HG02588 (cell line): ENCODE measurements around the gene RBM7.
A peak's percentile ranks its signal among the peaks of the same experiment; 100 is the strongest.

Experiments used
- ATAC-seq: cut with Tn5 transposase; IDR thresholded peaks from one replicate; pipeline ENCODE4 v1.9.1; 2021; ENCODE audit warnings: mild to moderate bottlenecking, moderate library complexity; ENCODE audit not compliant: unreplicated experiment

The RBM7 gene

DNA sequence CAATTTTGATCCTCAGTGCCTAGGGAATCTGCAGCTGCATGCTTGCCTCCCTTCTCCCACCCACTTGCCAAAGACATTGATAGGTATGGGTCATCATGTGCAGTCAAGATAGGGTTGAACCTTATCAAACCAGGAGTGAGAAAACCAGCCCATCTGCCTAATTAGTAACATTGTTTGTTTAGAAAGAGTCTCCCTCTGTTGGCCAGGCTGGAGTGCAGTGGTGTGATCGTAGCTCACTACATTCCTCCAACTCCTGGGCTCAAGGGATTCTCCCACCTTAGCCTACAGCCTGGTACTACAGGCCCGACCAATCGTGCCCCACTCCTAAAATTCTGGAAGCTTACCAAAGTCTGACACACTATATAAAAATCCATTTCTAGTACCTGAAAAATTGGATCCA lies 4.7 kb upstream of the RBM7 start:
- ATAC-seq = no peak

DNA sequence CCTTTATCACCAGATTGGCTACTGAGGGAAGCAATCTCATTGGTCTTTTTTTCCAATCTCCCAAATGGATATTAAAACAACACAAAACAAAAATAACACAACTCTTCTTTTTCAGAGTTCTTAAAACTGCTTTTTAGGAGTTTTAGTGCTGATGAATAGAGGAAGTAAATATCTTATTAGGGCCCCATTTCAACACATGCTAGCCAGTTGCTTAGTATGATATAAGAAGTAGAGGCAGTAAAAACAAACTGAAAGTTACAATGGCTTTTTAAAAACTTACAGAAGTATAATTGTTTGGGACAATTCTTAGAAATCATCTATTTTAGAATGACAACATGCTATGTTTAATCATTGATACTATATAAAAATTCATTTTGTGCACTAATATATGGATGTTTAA lies 3.5 kb upstream of the RBM7 start:
- ATAC-seq = no peak

DNA sequence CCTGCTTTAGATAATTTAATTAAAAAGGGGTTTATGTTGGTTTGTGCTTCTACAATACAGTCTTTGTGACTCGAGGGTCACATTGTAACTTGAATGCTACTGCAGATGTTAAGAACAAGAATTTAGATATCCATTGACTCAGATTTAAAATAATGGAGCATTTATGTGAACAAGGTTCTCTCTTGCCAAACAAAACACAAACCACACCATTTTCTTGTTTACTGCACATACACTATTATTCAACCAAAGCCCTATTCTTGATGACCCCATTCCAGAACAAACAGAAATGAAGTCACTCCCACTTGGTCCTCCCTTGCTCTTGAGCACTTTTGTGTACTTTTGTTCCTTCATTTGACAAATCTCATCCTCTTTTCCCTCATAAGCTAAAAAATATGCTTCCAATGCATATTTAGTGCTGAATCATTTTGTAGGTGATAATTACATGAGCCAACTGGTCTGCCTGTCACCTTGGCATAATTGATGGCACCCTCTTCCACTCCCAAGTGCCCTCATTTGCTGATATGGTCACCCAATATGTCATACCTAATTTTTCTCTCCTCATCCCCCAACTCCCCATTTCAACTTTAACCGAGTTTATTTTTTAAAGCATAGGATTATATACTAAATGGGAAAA lies 3.0 kb upstream of the RBM7 start:
- ATAC-seq = no peak

DNA sequence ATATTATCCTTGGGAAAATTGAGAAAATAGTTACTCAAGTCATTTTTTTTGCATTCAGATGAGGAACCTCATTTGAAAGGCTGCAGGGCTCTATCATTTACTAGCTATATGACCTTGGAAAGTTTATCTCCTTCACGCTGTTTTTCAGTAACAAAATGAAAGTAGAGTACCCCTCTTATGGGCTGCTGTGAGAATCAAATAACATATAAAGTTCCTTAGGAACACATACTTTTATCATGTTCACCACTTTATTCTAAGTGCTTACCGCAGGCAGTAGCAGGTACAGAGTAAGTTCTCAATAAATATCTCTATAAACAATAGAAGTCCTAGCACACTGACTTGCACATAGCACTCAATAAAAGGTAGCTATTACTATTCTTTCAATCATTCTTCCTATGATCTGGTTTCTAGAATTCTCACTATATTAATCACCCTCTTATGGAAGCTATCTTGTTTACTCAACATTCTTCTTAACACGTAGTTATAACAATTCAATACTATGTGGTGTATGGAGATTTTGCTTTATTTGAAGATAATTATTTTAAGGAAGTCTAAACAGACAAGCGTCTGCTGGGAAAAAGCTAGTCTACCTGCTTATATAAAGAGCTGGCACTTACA lies 2.1 kb upstream of the RBM7 start:
- no peak for ATAC-seq

DNA sequence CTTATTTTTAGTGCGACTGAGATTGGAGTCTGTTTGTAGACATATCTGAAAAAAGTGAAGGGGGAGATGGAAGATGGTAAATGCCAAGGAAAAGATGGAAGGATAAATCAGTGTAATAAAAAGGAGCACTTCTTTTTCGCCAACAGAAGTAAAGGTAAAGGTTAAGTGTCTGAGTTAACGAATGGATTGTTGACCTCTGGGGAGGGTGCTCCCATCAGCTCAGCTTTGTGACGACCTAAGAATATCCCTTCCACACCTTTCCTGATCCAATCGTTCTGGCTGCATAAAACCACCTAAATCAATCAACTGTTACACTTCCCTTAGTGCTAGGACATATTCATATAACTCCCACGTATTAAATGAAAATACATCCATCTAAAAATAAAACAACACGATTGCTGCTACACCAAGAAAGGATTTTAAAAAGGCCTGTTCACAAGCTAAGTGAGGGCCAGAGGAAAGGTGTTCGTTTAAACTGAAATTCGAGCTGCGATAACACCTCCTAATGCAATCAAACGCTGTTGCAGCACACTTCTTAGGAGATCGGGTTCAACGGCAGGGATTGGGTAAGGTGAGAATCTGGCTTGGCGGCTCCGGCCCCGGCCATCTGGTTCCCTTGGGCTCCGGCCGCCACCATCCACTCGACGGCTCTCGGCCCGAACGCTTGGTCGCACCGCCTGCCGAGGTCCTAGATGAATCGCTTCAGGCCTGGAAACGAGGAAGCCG lies 813 bp upstream of the RBM7 start:
- peak; percentile 23 for ATAC-seq

DNA sequence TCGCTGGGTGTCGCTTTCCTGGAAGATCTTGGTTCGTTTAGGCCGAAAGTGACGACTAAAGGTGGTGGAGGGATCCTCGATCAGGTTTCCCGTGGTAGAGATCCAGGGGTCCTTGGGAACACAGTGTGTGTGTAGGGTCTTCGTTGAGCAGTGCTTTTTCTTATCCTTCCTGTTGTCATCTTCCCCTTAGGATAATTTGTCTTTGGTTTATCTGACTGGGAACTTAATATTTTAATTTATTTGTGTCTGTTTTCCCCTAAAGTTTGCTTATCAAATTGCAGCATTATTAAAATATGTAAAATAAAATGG lies 403 bp downstream of the RBM7 start:
- ATAC-seq = no peak

DNA sequence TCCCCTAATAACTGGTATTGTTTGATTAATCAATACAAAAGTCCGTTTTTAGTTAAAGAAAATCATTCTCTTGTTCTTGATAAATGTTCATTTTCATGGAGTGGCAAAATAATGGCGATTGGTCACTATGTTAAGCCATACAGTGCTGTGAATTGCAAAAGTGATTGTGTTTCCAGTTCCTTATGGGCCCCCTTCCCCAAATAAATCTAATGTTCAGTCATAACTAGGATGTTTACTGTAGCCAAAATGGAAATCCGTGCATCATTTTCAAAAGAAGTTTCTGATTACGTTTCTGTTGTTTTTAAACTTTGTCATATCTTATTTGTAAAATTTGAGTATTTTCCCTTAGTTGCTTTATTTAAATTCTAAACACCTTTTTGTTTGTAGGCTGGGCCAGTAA lies 845 bp downstream of the RBM7 start:
- ATAC-seq = no peak

DNA sequence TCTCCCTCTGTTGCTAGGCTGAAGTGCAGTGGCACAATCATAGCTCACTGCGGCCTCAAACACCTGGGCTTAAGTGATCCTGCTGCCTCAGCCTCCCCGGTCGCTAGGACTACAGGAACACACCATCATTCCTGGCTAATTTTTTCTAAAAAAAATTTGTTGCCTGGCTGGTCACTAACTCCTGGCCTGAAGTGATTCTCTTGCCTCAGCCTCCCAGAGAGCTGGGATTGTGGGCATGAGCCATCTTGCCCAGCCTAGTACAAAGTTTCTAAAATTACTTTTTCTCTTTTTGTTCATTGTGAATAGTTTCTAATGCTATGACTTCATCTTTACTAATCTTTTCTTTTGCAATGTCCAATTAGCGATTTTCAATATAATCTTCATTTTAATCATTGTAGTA lies 12.5 kb downstream of the RBM7 start:
- no peak for ATAC-seq

DNA sequence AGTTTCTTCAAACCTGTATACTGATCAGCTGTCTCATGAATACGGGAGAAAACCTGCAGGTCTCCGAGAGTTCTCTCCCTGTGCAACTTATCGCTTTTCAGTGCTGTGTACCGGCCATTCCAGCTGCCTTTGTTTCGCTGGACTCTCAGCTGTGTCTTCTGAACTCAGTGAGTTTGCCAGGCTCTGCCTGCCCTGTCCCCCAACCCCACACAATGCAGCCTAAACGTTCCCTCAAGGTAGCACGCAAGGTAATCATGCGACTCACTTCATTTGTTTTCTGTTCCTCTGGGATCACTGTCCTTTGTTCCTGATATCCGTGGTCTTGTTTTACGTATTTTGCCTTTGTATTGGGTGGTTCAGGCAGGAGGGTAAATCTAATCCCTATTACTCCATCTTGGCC lies 13.5 kb downstream of the RBM7 start:
- no peak for ATAC-seq

DNA sequence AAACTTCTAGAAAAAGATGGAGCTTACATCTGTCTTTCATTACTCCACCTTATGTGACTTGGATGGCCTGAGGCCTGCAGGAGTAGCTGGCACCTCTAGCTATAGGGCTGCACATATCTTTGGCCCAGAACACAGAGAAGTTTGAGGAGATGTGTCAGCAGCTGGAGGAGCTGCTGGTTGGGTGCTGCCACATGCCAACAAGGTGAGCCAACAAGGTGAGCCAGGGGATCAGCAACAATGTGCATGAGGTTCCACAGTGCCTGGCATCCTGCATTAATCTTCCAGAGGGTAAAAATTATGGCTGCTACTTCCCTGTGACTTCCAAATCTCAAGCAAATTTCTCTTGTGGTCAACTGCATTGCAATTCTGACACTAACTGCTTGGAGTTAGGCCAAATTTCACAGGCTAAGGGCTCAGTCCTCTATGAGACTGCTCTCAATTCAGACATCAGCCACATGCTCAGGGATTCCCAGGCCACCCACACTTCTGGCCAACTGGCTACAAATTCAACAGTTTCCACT lies 16.0 kb downstream of the RBM7 start:
- ATAC-seq = no peak

DNA sequence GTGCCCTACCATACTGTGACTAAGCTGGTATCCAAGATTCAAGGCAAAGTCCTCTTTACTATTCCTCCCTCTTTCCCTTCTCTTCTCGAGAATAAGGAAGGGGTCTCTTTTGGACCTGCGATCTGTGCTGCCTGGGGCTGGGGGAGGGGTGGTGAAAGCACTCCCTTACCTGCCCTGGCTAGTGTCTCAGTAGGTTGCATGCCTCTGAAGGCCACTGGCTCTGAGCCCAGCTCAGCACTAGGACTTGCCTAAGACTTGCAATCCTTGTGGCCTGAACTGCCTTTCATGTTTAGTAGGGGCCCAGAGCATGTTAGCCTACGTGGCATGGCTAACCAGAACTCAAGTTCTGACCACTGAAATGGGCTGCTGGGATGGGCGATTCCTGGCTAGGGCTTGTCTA lies 25.8 kb downstream of the RBM7 start:
- ATAC-seq = no peak

DNA sequence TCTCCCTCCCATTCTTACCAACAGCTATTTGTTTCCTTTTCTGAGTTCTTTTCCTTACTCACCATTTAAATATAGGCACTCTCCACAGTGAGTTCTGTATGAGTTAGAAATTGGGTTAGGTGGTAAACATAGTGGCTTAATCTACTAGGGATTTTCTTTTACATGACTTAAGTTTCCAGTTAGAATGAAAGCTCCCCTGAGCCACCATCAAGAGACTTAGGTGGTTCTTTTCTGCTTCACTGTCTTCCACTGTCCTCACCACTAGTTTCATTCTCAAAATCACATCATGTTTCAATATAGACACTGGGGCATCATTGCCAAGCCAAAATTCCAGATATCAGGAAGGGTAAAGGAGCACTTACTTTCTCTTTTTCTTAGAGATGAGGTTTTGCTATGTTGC lies 29.8 kb downstream of the RBM7 start:
- no peak for ATAC-seq

DNA sequence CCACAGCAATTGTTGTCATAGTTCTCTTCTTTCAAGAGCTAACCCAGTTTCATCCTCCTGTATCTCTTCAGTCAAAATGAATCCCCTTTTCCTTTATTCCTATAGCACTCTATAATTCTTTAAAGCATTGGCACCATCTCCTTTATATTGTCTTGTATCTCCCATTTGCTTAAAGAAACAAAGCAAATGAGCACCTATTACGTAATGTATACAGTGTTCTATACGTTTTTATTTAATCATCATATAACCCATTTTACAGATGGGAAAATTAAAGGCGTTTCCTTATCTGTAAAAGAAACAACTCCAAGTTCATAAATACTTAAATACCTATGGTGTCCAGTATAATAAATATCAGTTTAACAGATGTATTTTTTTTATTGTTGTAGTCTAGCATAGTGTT lies 32.4 kb downstream of the RBM7 start:
- ATAC-seq = no peak

DNA sequence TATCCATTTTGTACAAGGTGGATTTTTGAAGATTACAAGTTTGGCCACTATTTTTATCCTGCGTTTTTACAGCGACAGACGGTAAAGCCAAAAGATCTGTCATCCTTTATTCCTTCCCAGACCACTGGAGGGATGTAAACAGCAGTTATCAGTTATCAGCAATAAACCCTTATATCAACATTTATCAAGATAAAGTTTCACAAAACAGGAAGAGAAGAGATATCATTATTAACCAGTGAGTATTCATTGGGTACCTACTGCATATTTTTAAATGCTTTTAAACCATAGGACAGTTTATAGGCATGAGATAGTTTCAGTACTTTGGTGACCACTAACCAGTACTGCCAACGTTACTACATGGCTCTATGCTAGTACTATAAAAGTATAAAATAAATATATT lies 32.9 kb downstream of the RBM7 start:
- ATAC-seq = no peak

DNA sequence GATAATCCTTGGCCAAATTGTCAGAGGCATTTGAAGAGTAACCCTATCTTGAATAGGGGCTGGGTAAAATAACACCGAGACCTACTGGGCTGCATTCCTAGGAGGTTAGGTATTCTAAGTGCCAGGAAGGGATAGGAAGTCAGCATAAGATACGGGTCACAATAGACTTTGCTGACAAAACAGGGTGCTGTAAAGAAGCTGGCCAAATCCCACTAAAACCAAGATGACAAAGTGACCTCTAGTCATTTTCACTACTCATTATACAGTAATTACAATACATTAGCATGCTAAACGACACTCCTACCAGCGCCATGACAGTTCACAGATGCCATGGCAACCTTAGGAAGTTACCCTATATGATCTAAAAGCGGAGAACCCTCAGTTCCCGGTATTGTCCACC lies 37.8 kb downstream of the RBM7 start:
- no peak for ATAC-seq

DNA sequence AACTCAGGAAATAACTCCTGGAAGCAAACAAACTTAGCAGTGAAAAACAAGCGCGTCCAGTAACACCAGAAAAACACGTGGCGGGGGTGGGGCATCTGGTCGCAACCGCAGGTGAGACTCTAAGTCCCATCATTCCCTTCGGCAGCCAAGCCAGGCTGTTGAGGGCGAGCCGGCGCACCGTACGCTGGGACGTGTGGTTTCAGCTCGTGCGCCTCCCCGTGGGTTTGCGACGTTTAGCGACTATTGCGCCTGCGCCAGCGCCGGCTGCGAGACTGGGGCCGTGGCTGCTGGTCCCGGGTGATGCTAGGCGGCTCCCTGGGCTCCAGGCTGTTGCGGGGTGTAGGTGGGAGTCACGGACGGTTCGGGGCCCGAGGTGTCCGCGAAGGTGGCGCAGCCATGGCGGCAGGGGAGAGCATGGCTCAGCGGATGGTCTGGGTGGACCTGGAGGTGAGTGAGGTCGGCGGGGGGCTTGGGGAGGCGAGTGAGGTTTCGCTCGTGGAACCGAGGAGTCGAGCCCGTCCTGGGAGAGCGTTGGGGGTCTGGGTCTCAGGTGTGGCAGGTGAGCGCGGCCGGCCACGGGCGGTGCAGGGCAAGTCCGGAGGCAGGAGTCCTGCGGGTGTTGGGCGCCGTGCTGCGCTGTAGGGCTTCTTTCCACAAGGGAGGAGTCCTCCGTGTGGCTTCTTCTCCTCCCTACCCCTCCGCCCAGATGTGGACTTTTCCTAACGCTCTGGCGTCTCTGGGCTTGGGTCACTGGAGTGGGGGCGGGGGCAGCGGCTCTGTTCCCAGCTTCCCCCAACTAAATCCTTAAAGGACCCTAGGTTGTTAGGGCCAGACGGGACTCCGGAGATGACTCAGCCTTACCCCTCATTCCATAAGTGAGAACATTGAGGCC lies 39.0 kb downstream of the RBM7 start, which contains the start of gene REXO2:
TSS of gene REXO2 (plus strand) at position 239 of the 892 bp plus-strand sequence. CDS start at position 301, 62 bp downstream.
- ATAC-seq = peak; percentile 99

DNA sequence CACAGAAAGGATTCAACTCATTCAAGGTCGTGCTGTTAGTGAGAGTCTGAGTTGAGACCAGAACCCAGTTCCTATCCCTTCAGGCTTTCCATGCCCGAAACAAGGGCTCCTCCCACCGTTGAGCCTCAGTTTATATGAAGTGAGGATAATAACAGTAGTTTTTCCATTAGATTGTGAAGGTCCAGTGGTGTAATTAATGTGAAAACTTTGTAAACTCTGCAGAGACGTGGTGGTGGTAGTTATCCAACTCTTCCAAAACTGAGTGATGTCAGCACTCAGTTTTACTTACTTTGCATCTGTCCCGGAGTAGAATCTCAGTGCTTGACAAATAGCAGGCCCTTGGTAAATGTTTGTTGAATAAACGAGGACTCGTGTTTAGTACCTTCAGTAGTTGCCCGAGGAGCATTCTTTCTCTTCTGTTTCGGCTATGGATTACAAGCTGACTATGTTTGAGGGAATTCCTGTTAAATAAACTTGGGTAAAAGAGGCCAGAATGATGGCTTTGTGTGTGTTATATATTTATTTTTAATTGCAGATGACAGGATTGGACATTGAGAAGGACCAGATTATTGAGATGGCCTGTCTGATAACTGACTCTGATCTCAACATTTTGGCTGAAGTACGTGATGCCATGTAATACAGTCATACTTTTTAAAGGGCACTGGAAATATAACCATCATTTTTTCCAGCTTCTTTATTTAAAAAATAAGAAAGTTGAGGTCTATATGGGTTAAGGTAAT lies 39.8 kb downstream of the RBM7 start:
- ATAC-seq = no peak

DNA sequence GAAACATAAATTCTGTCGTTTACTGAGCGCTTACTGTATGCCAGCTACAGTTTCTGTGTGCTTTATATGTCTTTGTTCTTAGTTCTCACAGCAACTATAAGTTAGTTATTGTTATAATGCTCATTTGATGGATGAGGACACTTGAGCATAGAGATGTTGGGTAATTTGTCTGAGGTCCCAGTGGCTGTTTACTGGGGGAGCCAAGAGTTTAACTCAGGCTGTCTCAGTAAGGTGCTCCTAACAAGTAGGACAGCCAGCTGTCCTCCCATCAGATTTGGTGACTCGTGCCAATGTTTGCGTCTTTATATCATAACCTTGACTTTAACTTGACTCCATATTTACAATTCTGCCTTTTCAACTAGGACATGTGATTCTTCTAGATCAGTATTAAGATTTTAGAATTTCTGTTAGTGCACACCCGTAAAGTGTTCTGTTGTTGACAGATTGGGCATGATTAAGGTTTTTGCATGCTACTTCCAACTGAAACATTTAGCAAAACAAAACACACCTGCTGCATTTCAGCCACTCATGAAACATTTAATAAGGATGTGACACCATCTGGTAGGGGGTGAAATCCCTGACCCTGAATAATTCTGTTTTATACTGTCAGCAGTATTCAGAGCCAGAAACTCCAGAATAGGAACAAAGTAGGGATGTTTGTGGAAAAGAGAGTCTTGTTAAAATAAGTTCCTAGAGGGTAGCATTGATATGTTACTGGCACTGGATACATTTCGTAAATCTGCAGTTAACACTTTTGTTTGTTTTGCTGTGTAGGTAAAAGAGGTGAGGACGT lies 40.7 kb downstream of the RBM7 start:
- no peak for ATAC-seq

DNA sequence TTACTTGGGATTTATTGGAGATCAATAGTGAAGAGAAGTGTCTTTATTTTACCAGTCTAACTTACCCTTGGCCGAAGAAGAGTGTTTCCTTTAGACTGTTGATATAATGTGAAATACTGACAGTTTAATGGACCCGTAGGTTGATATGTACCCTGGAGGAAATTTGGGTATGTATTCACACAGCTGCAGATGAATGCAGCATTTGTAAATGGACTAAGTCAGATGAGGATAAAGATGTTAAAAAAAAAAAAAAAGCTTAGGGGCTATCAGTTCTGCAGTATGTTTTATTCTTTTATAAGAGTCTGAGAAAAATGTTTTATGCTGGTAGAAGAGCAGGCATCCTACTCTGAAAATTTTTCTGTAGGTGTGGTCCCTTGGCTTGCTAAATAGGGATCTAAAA lies 41.5 kb downstream of the RBM7 start:
- no peak for ATAC-seq

DNA sequence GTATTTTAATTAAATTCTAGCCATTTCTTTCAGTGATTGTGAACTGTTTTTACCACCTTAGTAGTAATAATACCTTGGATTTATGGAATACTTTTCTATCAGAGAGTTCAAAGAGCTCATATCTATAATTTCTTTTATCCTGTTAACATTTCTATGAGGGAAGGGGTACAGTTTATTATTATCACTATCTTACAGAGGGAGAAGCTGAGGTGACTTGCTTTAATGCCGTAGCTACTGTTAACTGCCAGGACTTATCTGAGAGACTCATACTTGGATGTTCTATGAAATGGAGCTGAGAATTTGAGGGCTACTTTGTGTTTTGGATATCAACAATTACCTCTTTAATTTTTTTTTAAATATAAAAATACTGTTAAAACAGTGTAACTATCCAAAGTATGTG lies 42.1 kb downstream of the RBM7 start:
- ATAC-seq = no peak
